Measurements from ENCODE around the gene SLC44A1. TPM values are rescaled to one million over a fixed set of nuclear protein-coding genes. Genes with fewer than 3 reads are reported as not detected.

The SLC44A1 gene
- total and polyA plus RNA-seq, 2 experiments from 2014 or later = 30.4 to 52.6 TPM

- peak; percentile 23 for DNase-seq
- WGBS, 2 experiments (ENCODE audit: low coverage in 1 of 2, low lambda C conversion rate in 2 of 2, missing lambda C conversion rate in 2 of 2) = 96 to 100% methylated on average over 2 of the region's 2 CpGs
- H3K9me3 ChIP-seq (ENCODE audit: low read depth) = no peaks in the 10 kb centered on the region
These were observed 63.2 kb downstream of the SLC44A1 start for GRCh38 chr9:105307591-105308130.

GRCh38 chr9:105308461-105309341 lies 64.2 kb downstream of the SLC44A1 start:
- TF ChIP-seq EZH2phosphoT487 (IDR thresholded peaks at IDR 0.05; ENCODE audit: insufficient read depth, low read depth) = no peak
- no peak for TF ChIP-seq EZH2 (IDR thresholded peaks at IDR 0.05; ENCODE audit: insufficient read depth, poor library complexity, severe bottlenecking)

More at GRCh38 chr9:105307591-105308130, 63.2 kb downstream of the SLC44A1 start:
- in situ Hi-C loops (cut with MboI) = no loop called here
- H3K79me2 ChIP-seq (ENCODE audit: insufficient read depth) = peaks cover 48% of the 10 kb centered on the region
- H4K20me1 ChIP-seq (ENCODE audit: insufficient read depth) = no peaks in the 10 kb centered on the region
- H3F3A ChIP-seq (ENCODE audit: insufficient read depth) = no peaks in the 10 kb centered on the region
- no peak overlapping the region for H3K9ac ChIP-seq
- no peak overlapping the region for H3K4me3 ChIP-seq
- no peak overlapping the region for H3K27ac ChIP-seq
- H3K27me3 ChIP-seq (replicated peaks; ENCODE audit: insufficient read depth) = no peaks in the 10 kb centered on the region
- peaks cover 13% of the 10 kb centered on the region for H3K4me1 ChIP-seq (ENCODE audit: insufficient read depth)
- H3K4me2 ChIP-seq (ENCODE audit: unreplicated experiment) = no peak overlapping the region
- H2AFZ ChIP-seq = no peak overlapping the region
- TF ChIP-seq EZH2 (IDR thresholded peaks at IDR 0.05; ENCODE audit: insufficient read depth, poor library complexity, severe bottlenecking) (no peak), EZH2phosphoT487 (IDR thresholded peaks at IDR 0.05; ENCODE audit: insufficient read depth, low read depth) (no peak)
- no peaks in the 10 kb centered on the region for H3K9me2 ChIP-seq (ENCODE audit: insufficient read depth)
- H3K36me3 ChIP-seq (ENCODE audit: low read depth) = no peaks in the 10 kb centered on the region

GRCh38 chr9:105309531-105309931 lies 65.1 kb downstream of the SLC44A1 start:
- no peak overlapping the region for H3K4me3 ChIP-seq
- 0 out of 2 replicates have a peak overlapping the region, but pooled peaks have one; percentile 46 for H3K27ac ChIP-seq
- no peak for TF ChIP-seq EZH2phosphoT487 (IDR thresholded peaks at IDR 0.05; ENCODE audit: insufficient read depth, low read depth)
- TF ChIP-seq EZH2 (IDR thresholded peaks at IDR 0.05; ENCODE audit: insufficient read depth, poor library complexity, severe bottlenecking) = no peak
- H3K4me1 ChIP-seq (ENCODE audit: insufficient read depth) = peaks cover 13% of the 10 kb centered on the region
- H3K79me2 ChIP-seq (ENCODE audit: insufficient read depth) = peaks cover 29% of the 10 kb centered on the region
- no peaks in the 10 kb centered on the region for H3K9me3 ChIP-seq (ENCODE audit: low read depth)
- no peaks in the 10 kb centered on the region for H3K36me3 ChIP-seq (ENCODE audit: low read depth)
- DNase-seq = peak; percentile 78
- H3K9ac ChIP-seq = no peak overlapping the region
- no peak overlapping the region for H2AFZ ChIP-seq
- H3K9me2 ChIP-seq (ENCODE audit: insufficient read depth) = no peaks in the 10 kb centered on the region
- H4K20me1 ChIP-seq (ENCODE audit: insufficient read depth) = no peaks in the 10 kb centered on the region
- in situ Hi-C loops (cut with MboI) = no loop called here
- 15 to 18% methylated on average over 3 of the region's 3 CpGs for WGBS, 2 experiments (ENCODE audit: low coverage in 1 of 2, low lambda C conversion rate in 2 of 2, missing lambda C conversion rate in 2 of 2)
- H3K4me2 ChIP-seq (ENCODE audit: unreplicated experiment) = peak overlapping the region; percentile 20
- no peaks in the 10 kb centered on the region for H3K27me3 ChIP-seq (replicated peaks; ENCODE audit: insufficient read depth)
- no peaks in the 10 kb centered on the region for H3F3A ChIP-seq (ENCODE audit: insufficient read depth)

More at GRCh38 chr9:105308461-105309341, 64.2 kb downstream of the SLC44A1 start:
- Histone ChIP-seq H3K27me3 (replicated peaks; ENCODE audit: insufficient read depth) (no peaks in the 10 kb centered on the region), H3K4me2 (ENCODE audit: unreplicated experiment) (no peak overlapping the region), H4K20me1 (ENCODE audit: insufficient read depth) (no peaks in the 10 kb centered on the region), H3F3A (ENCODE audit: insufficient read depth) (no peaks in the 10 kb centered on the region), H3K4me3 (no peak overlapping the region), H3K36me3 (ENCODE audit: low read depth) (no peaks in the 10 kb centered on the region), H3K27ac (no peak overlapping the region), H3K9me3 (ENCODE audit: low read depth) (no peaks in the 10 kb centered on the region), H3K9me2 (ENCODE audit: insufficient read depth) (no peaks in the 10 kb centered on the region), H3K79me2 (ENCODE audit: insufficient read depth) (peaks cover 37% of the 10 kb centered on the region), H3K4me1 (ENCODE audit: insufficient read depth) (peaks cover 13% of the 10 kb centered on the region), H3K9ac (no peak overlapping the region), H2AFZ (no peak overlapping the region)
- 88 to 89% methylated on average over 8 of the region's 8 CpGs for WGBS, 2 experiments (ENCODE audit: low coverage in 1 of 2, low lambda C conversion rate in 2 of 2, missing lambda C conversion rate in 2 of 2)
- no peak for DNase-seq
- in situ Hi-C loops (cut with MboI) = no loop called here

- H3K4me2 ChIP-seq (ENCODE audit: unreplicated experiment) = no peak overlapping the region
- H2AFZ ChIP-seq = no peak overlapping the region
- in situ Hi-C loops (cut with MboI) = no loop called here
- H3K9me3 ChIP-seq (ENCODE audit: low read depth) = no peaks in the 10 kb centered on the region
- no peak overlapping the region for H3K27ac ChIP-seq
- peaks cover 13% of the 10 kb centered on the region for H3K4me1 ChIP-seq (ENCODE audit: insufficient read depth)
- H3F3A ChIP-seq (ENCODE audit: insufficient read depth) = no peaks in the 10 kb centered on the region
- no peak overlapping the region for H3K4me3 ChIP-seq
- H3K9ac ChIP-seq = no peak overlapping the region
- WGBS, 2 experiments (ENCODE audit: low coverage in 1 of 2, low lambda C conversion rate in 2 of 2, missing lambda C conversion rate in 2 of 2) = 98 to 100% methylated on average over 2 of the region's 2 CpGs
- no peak for TF ChIP-seq EZH2 (IDR thresholded peaks at IDR 0.05; ENCODE audit: insufficient read depth, poor library complexity, severe bottlenecking)
- TF ChIP-seq EZH2phosphoT487 (IDR thresholded peaks at IDR 0.05; ENCODE audit: insufficient read depth, low read depth) = no peak
- H3K36me3 ChIP-seq (ENCODE audit: low read depth) = no peaks in the 10 kb centered on the region
- peaks cover 12% of the 10 kb centered on the region for H3K79me2 ChIP-seq (ENCODE audit: insufficient read depth)
- H3K27me3 ChIP-seq (replicated peaks; ENCODE audit: insufficient read depth) = no peaks in the 10 kb centered on the region
- H4K20me1 ChIP-seq (ENCODE audit: insufficient read depth) = no peaks in the 10 kb centered on the region
- no peak for DNase-seq
- H3K9me2 ChIP-seq (ENCODE audit: insufficient read depth) = no peaks in the 10 kb centered on the region
These were observed 66.9 kb downstream of the SLC44A1 start for GRCh38 chr9:105311306-105311705.

Measured in GM23248 (cell line).